NCI-H2107 treated with DMSO at 0.1 percent for 48 hours (cell line): ENCODE data around the gene SLC9A3.

ENCODE experiments used
- DNase-seq: peaks from one replicate; lab custom pipeline; 2025; ENCODE audit not compliant: unreplicated experiment; lab: John Stamatoyannopoulos, UW

The SLC9A3 gene

DNA sequence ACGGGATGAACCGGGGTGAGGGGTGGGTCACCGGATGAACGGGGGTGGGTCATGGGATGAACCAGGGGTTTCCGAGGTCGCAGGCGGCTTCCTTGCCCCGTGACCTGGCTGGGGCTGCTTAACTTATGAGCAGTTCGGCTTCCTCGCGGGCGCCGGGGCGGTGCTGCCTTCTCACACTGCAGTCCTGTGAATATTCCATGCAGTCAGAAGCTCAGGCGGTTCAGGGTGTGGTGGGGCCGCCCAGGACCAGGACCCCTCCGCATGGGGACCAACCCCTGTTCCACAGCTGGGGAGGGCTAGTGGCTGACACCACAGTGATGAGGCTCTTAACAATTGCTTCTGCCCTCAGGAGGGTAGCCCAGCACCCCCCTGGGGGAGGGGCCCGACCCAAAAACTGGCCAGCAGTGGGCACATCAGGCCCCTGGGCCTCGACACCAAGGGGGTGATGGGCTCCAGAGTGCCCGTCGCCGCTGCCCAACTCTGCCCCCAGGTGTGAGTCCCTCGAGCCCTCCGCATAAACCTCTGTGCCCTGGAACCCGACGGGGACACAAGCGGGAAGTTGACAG is 30.9 kb upstream of the SLC9A3 start:
- no peak for DNase-seq

DNA sequence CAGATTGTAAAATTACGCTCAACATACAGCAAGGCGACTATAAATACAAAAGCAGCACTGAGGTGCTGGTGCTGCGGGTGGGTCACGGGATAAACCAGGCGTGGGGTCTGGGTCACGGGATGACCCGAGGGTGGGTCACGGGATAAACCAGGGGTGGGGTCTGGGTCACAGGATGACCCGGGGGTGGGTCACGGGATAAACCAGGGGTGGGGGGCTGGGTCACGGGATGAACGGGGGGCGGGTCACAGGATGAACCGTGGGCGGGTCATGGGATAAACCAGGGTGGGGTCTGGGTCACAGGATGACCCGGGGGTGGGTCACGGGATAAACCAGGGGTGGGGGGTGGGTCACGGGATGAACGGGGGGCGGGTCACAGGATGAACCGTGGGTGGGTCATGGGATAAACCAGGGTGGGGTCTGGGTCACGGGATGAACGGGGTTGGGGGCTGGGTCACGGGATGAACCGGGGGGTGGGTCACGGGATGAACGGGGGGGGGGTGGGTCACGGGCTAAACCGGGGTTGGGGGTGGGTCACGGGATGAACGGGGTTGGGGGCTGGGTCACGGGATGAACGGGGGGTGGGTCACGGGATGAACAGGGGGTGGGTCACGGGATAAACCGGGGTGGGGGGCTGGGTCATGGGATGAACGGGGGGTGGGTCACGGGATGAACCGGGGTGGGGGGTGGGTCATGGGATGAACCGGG is 30.2 kb upstream of the SLC9A3 start:
- no peak for DNase-seq

DNA sequence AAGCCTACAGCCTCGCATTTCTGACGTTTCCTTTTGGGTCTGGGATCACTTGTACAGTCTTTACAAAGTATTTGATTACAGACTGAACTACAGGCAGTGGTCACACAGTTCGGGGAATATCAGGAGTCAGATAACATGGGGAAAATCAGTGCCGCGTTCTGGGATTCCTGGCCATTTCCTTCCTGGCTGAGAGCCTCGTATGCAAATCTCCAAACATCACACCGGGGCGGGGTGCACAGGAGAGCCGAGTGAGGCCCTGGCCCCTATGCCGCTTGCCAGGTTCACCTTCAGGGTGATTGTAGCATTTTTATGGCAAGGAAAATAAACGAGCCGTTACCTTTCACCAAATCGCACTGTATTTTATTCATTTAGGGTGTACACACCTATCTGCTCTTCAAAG is 29.6 kb upstream of the SLC9A3 start:
- no peak for DNase-seq

DNA sequence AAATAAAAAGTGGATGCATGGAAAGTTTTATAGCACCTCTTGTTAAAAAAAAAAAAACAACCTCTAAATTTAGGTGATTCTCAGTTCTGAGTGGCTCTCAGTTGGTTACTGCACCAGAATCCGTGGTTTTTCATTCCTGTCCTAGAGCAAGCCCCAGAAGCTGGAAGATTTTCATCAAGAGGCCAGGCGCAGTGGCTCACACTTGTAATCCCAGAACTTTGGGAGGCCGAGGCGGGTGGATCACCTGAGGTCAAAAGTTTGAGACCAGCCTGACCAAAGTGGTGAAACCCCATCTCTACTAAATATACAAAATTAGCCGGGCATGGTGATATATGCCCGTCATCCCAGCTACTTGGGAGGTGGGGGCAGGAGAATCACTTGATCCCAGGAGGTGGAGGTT is 27.2 kb upstream of the SLC9A3 start:
- DNase-seq = no peak

DNA sequence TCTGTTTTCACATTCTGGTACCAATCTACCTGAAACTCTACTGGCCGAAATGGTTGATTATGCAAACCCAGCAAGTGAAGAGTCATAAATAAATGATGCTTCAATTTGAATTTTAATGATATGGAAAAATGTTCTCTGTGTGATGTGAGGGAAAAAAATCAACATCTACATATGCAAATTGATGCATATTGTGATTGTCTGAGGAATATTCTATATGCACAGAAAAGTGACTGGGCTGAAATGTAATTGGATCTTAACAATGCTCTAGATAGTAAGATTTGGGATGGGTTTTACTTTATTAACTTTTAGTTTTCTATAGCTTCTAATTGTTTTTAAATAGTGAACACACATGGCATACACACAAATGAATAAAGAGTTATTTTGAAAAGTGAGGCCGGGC is 25.0 kb upstream of the SLC9A3 start:
- no peak for DNase-seq

DNA sequence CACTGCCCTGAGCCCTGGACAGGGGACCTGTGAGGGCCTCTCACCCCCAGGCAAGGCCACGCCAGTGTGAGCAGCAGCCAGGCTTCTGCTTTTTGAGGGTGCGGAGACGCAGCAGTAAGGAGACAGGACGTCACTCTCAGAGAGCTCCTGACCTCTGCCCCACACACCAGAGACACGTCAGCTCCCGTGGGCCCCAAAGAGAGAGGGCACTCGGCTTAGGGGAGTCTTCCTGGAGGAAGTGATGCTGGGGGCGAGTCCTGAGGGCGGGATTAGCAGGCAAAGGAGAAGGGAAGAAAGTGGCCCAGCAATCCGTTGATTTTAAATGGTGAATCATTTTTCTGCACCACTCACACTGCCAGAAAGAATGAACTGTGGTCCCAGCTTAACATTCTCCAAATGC is 24.0 kb upstream of the SLC9A3 start:
- DNase-seq = no peak

DNA sequence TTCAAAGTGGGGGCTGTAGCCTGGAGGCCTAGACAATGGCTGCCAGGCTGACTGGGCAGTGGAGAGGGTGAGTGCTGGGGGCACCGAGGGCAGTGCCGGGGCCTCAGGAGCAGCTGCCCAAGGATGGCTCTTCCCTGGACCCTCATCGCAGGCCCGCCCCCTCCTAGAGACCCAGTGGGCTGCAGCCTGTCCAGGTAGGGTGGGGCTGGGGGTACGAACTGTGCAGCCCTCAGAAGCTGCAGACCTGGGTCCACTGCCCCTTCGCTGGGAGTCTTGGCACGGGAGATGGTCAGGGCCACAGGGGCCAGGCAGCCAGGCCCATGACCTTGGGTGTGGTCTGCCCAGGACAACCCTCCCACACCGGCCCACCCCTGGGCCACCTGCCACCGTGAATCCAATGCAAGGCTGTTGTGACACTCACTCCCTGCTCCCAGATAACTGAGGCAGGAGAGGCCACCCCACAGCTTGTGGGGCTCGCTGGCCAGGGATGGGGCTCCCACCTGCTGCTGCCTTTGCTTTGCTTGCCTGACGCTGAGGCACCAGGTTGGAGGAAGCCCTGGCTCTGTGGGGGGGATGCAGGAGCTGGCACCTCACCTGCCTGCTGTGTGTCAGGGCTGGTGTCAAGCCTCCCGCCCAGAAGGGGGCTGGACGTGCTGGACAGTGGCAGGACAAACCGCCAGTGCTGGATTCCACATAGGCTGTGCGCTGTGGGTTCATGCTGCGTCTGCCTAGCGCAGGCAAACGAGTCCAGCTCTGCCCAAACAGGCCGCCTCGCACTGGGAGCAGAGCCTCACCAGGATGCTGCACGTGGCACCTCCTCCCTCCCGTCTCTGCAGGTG is 23.1 kb upstream of the SLC9A3 start:
- DNase-seq = no peak

DNA sequence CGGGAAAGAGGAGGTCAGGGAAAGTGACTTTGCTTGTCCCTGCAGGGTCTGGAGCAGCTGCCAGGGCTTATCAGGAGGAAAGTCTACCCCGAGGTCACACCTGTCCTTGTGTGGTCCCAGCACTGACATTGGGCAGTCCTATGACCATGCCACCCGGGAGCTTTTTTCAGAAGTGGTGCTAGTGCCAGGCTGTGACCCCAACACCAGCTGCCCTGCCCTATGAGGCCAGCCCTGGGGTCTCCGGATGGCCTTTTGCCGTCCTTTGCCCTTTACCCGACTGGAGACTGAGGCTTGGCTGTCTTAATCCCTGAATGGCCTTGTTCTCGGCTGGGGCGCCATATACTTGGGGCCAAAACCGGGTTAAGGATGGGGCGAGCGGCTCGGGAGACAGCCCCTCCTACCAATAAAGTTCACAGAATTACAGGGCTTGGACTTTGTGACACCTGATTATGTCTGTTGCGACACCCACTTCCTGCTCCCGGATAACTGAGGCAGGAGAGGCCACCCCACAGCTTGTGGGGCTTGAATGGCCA is 22.2 kb upstream of the SLC9A3 start:
- no peak for DNase-seq

DNA sequence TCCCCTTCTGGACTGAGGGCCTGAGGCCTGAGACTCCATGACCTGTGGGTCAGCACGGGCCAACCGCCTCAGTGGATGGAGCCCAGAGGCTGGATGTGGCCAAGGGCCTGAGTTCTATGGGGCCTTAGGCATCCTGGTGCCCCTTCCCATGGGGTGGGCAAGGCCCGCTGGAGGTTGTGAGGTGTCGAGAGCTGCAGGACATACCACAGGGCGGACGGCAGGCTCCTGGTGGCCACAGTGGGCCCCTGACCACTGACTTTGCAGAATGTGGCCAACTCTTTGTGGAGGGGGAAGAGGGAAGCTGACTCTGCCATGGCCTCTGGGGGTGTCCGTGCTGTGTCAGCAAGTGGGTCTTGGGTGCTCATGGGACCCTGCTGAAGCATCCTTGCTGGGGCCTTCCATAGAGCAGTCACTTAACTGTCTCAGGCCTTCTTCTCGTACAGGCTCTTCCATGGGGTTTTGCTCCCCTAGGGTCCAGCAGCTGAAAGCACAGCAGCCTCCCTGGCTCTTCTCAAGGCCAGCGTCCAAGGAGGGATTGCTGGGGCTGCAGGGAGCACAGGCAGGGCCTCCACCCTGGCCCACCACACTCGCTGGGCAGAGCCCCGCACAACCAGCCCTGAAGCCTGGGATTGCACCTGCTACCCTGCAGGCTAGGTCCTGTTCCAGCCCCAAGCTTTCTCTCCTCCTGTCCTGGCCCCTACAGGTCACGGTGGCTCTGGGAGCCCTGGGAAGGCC is 21.6 kb upstream of the SLC9A3 start:
- no peak for DNase-seq

DNA sequence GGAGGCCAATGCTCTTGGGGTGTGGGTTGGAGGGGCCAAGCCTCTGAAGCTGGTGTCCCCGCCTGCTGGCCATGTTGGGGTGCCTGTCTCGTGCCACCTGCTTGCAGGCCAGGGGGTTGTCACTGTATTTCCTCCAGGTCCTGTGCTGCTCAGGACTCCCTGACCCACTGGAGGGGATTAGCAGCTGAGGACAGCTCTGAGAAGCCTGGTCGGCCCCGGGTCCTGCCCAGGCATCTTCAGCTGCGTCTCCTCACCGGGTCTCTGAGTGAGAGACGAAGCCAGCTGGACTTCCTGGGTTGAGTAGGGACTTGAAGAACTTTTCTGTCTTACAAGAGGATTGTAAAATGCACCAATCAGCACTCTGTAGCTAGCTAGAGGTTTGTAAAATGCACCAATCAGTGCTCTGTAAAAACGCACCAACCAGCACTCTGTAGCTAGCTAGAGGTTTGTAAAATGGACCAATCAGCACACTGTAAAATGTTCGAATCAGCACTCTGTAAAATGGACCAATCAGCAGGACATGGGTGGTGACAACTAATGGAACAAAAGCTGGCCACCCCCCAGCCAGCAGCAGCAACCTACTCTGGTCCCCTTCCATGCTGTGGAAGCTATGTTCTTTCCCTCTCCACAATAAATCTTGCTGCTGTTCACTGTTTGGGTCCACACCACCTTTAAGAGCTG is 20.6 kb upstream of the SLC9A3 start:
- DNase-seq = no peak

DNA sequence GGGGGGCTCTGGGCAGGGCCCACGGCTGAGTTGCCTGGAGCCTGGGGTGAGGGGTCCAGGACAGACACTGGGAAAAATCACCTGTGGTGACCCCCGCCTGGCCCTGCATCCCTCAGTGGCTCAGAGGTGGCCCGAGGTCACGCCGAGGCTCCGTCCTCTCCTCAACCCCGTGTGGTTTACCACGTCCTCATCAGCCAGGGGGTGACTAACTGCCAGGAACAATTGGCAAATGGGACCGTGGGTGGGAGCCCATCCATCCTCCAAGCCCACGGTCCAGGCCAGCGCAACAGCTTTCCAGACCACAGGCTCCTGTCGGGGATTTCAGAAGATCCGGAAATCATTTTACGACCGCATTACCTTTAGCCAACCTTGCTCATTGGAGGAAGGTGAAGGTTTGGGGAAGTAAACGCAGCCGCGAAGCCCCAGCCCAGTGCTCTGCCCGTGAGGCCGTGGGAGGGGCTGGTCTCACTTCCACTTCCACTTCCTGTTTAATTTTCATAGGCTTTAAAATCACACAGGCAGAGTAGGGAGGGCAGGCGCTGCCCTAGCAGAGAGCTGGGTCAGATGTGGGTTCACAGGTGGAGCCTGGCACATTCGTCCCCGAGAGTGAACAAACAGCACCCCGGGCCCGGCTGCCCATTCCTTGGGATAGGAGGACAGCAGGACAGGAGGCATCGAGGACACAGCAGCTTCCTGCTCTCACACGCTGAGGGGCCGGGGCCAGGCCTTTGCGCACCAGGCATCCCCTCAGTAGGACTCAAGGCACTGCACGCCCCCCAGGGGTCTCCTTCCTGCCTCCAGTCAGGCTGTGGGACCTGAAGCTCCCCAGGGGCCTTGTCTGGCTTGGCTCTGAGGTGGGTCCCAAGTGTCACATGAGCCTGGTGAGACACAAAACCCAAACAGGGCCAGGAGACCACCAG is 19.8 kb upstream of the SLC9A3 start:
- DNase-seq = no peak

DNA sequence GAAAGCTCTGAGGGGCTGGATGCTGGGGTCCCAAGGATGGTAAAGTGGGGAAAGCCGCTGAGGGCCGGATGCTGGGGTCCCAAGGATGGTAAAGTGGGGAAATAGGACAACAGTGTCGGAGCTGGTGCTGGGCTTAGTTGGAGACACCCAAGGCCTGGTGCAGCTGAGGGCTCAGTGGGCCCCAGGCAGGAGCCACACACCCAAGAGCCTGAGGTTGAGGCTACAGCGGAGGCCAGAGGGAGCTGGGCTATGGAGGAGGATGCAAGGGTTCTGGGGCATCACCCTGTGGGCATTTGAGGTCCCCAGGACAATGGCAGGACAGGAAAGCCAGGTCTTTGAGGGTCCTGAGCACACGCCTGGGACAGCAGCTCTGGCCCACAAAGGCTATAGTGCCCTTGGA is 19.1 kb upstream of the SLC9A3 start:
- no peak for DNase-seq

DNA sequence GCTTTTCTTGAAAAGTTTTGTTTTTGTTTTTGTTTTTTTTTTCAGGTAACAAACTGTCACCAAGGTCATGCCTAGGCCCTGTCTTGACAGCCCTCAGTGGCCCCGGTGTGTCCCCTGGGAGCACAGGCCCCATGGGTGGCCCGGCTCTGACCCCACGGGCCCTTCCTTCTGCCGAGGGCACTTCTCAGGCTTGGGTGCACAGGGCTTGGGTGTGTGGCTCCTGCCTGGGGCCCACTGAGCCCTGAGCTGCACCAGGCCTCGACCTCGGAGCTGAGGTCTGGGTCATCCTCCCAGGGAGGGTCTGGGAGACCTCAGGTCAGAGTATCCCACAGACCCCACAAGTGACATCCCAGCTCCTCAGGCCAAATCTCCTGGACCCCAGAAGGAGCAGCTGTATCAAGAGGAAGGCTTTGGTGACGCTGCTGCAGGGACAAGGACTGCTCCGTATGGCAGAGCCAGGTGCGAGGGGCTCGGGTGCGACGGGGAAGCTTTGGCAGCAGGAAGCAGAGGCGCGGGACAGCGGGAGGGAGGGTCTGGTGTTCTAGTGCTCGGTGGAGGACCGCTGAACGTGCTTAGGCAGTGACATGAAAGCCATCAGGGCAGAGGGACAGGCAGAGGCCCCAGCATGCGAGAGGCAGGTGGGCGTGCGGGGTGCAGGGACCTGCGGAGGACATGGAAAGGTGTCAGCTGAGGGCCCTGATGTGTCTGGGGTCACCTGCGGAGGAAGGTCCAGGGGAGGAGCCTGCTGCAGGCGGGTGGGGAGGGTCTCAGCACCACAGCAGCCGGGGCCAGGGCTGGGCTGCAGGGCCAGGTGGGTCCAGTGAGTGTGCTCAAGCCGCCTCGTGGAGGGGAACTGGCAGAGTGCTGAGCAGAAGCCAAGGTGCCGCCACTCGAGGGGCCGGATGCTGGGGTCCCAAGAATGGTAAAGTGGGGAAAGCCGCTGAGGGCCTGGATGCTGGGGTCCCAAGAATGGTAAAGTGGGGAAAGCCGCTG is 18.4 kb upstream of the SLC9A3 start:
- DNase-seq = no peak

DNA sequence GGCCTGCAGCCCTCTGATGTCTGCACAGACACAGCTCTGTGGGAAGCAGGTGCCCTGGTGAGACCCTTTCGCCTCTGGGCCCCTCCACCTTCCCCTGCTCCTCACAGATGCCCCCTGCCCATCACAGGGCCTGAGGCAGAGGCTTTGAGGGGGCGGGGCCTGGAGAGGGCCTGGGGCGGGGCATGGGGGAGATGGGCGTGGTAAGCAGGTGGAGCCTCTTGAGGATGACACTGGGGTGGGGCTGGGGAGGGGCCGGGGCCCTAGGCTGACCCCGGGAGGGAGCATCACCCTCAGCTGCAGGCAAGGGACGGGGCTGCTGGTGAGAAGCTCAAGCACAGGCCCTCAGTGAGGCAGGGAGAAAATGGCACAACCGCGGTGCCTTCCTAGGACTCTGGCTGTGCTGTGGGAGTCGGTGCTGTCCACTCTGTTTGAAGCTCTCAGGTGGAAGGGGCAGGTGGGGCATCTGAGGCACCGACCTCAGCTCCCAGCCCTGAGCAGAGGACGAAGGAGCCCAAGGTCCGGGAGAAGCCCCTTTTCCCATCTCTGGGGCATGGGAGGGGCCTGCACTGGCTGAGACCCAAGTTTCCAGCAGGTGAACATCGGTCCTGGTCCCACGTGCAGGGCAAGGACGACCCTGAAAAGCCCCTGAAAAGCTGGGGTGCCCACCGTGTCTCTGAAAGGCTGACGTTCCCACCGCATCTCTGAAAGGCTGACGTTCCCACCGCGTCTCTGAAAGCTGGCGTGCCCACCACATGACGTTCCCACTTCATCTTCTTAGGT is 17.5 kb upstream of the SLC9A3 start:
- DNase-seq = no peak

DNA sequence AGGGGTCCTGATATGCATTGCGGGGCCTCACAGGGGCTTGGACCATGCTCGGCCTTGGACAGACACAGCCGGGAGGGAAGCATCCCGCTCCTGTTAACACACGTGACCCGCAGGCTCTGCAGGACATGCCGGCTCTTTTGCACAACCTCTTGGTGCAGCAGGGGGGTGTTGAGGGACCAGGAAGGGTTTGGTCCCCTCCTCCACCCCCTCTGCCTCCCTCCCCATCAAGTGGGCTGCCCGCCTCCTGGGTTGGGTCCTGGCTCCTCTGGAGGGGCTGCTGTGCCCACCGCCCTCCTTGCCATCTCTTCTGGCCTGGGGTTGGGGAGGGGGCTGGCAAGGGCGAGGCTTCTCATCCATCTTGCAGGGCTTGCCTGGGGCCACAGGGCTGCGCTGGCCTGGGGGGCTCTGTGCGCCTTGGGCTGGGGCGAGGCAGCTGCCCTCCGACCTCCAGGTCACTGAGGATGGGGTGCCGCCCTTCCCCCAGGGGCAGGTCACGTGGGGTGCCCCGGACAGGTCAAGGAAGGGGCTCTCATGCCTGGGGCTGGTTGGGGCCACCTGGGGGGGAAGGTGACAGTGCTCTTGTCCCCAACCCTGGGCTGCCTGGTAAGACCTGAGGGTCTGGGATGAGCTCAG is 16.8 kb upstream of the SLC9A3 start:
- DNase-seq = no peak

DNA sequence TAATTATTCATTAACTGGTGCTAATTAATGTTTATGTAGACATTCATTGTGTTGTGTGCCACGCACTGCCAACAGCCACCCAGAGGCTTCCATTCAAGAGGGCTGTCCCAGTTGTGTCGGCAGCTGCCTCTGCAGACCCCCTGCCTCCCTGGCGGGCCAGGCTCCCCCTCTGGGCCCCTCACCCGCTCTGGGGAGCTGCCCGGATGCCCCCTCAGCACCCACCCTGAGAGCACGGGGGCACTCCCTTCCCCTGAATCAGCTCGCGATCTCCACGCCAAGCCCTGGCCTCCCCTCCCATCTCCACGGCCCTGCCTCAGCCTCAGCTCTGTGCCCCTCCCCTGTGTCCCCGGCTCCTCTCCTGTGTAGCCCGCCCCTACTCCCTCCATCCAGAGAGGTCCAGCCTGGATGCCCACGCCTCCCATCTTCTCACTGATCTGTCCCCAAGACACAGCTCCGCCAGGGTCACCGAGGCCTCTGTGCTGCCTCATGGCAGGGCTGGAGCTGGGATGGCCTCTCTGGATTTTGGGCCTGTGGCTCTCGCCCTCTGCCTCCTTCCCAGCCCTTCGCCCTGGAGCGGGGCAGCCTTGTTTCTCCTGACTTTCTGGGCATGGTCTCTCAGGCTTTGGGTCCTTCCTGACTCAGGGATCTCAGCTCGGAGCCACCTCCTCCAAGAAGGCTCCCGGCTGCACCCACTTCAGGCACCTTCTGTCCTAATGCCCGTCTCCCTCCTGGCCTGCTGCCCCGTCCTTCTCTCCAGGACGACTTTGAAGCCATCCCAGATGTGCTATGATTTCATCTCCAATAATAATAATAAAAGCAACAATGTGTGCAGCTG is 16.0 kb upstream of the SLC9A3 start:
- DNase-seq = no peak
